H9 (cell line): ENCODE results near the gene DCN. TPM values are rescaled to one million over a fixed set of nuclear protein-coding genes. Genes with fewer than 3 reads are reported as not detected.

Source experiments
- DNase-seq: peaks from one replicate; pipeline ENCODE4 v3.0.0-alpha.2; 2017
- H2AFZ ChIP-seq: one replicate; pipeline ENCODE4 v1.6.1; 2013; ENCODE audit warnings: mild to moderate bottlenecking, low read length, control low read depth, moderate library complexity
- H2AK5ac ChIP-seq: 2 replicates; pipeline ENCODE4 v1.6.1; 2013; ENCODE audit warnings: low read length, control low read depth, mixed read lengths; ENCODE audit not compliant: insufficient read length
- H2BK120ac ChIP-seq: one replicate; pipeline ENCODE4 v1.6.1; 2013; ENCODE audit warnings: low read depth, mild to moderate bottlenecking, low read length, control low read depth, inconsistent platforms; ENCODE audit not compliant: poor library complexity, severe bottlenecking
- H2BK12ac ChIP-seq: 2 replicates; pipeline ENCODE4 v1.6.1; 2013; ENCODE audit warnings: low read length, control low read depth, mixed read lengths, low read depth; ENCODE audit not compliant: insufficient read length
- H2BK15ac ChIP-seq: 2 replicates; pipeline ENCODE4 v1.6.1; 2013; ENCODE audit warnings: low read depth, low read length, control low read depth
- H2BK20ac ChIP-seq: one replicate; pipeline ENCODE4 v1.6.1; 2013; ENCODE audit warnings: low read depth, mild to moderate bottlenecking, low read length, control low read depth, inconsistent platforms; ENCODE audit not compliant: poor library complexity, severe bottlenecking
- H2BK5ac ChIP-seq: 2 replicates; pipeline ENCODE4 v1.6.1; 2013; ENCODE audit warnings: low read length, control low read depth, mixed read lengths; ENCODE audit not compliant: insufficient read length
- H3K14ac ChIP-seq: 2 replicates; pipeline ENCODE4 v1.6.1; 2013; ENCODE audit warnings: low read length, control low read depth; ENCODE audit not compliant: insufficient read depth
- H3K18ac ChIP-seq: 2 replicates; pipeline ENCODE4 v1.6.1; 2013; ENCODE audit warnings: low read depth, mild to moderate bottlenecking, mixed read lengths, low read length, control low read depth; ENCODE audit not compliant: insufficient read length
- H3K23ac ChIP-seq: 2 replicates; pipeline ENCODE4 v1.6.1; 2013; ENCODE audit warnings: low read length, control low read depth, mixed read lengths, low read depth; ENCODE audit not compliant: insufficient read length
- H3K23me2 ChIP-seq: 2 replicates; pipeline ENCODE4 v1.6.1; 2013; ENCODE audit warnings: low read depth, mild to moderate bottlenecking, mixed read lengths, low read length, control low read depth; ENCODE audit not compliant: insufficient read length, poor library complexity, severe bottlenecking
- H3K27ac ChIP-seq: 2 replicates; pipeline ENCODE4 v1.5.1; 2013; ENCODE audit warnings: low read length, control low read depth, mixed read lengths, low read depth; ENCODE audit not compliant: insufficient read length
- H3K27me3 ChIP-seq: 2 replicates; pipeline ENCODE4 v1.6.1; 2013; ENCODE audit warnings: low read length, control low read depth, inconsistent platforms; ENCODE audit not compliant: insufficient read depth
- H3K4ac ChIP-seq: 2 replicates; pipeline ENCODE4 v1.6.1; 2013; ENCODE audit warnings: low read depth, mild to moderate bottlenecking, control low read depth, inconsistent platforms, low read length, moderate library complexity
- H3K4me1 ChIP-seq: 2 replicates; pipeline ENCODE4 v1.6.1; 2013; ENCODE audit warnings: low read length, control low read depth, inconsistent platforms; ENCODE audit not compliant: insufficient read depth
- H3K4me2 ChIP-seq: 2 replicates; pipeline ENCODE4 v1.6.1; 2013; ENCODE audit warnings: low read length, control low read depth, mixed read lengths; ENCODE audit not compliant: insufficient read length, insufficient read depth
- H3K56ac ChIP-seq: 2 replicates; pipeline ENCODE4 v1.6.1; 2013; ENCODE audit warnings: low read depth, mild to moderate bottlenecking, mixed read lengths, low read length, control low read depth; ENCODE audit not compliant: insufficient read length
- H3K79me1 ChIP-seq: 2 replicates; pipeline ENCODE4 v1.6.1; 2013; ENCODE audit warnings: low read depth, mild to moderate bottlenecking, moderate library complexity, low read length, control low read depth, inconsistent platforms; ENCODE audit not compliant: insufficient read depth, poor library complexity, severe bottlenecking
- H3K79me2 ChIP-seq: 2 replicates; pipeline ENCODE4 v1.6.1; 2013; ENCODE audit warnings: low read length, control low read depth, inconsistent platforms; ENCODE audit not compliant: insufficient read depth
- H3K9ac ChIP-seq: 2 replicates; pipeline ENCODE4 v1.6.1; 2013; ENCODE audit warnings: low read length, control low read depth, mixed read lengths; ENCODE audit not compliant: insufficient read length; ENCODE audit errors: extremely low read depth
- H3K9me3 ChIP-seq: one replicate; pipeline ENCODE4 v1.6.1; 2013; ENCODE audit warnings: low read depth, low read length, inconsistent platforms; ENCODE audit not compliant: control insufficient read depth
- H3T11ph ChIP-seq: one replicate; pipeline ENCODE4 v1.6.1; 2013; ENCODE audit warnings: mild to moderate bottlenecking, low read length, control low read depth, inconsistent platforms
- H4K20me1 ChIP-seq: one replicate; pipeline ENCODE4 v1.6.1; 2013; ENCODE audit not compliant: control insufficient read depth, insufficient read length, insufficient read depth
- H4K5ac ChIP-seq: 2 replicates; pipeline ENCODE4 v1.6.1; 2013; ENCODE audit warnings: low read depth, mild to moderate bottlenecking, mixed read lengths, low read length, control low read depth; ENCODE audit not compliant: insufficient read length
- H4K8ac ChIP-seq: replicated peaks from 2 replicates; pipeline ENCODE4 v1.6.1; 2013; ENCODE audit warnings: low read length, control low read depth, mixed read lengths, low read depth; ENCODE audit not compliant: insufficient read length
- H4K91ac ChIP-seq: 2 replicates; pipeline ENCODE4 v1.6.1; 2013; ENCODE audit warnings: low read depth, mild to moderate bottlenecking, moderate library complexity, mixed read lengths, low read length, control low read depth; ENCODE audit not compliant: insufficient read length
- H3K27ac Mint-ChIP-seq, 3 experiments: 2 replicates in 2 of 3; 3 replicates in 1 of 3; pipeline ENCODE4 v1.8.0; 2020 to 2021; ENCODE audit warnings: mixed read lengths in 3 of 3, mild to moderate bottlenecking in 1 of 3, moderate library complexity in 1 of 3
- H3K27me3 Mint-ChIP-seq: 2 replicates; pipeline ENCODE4 v1.8.0; 2021; ENCODE audit warnings: low read depth, mild to moderate bottlenecking, moderate library complexity, mixed read lengths
- H3K36me3 Mint-ChIP-seq, 3 experiments: 2 replicates in 2 of 3; 3 replicates in 1 of 3; pipeline ENCODE4 v1.8.0; 2020 to 2021; ENCODE audit warnings: low read depth in 3 of 3, mixed read lengths in 3 of 3; ENCODE audit not compliant: insufficient read depth in 1 of 3
- H3K4me1 Mint-ChIP-seq, 2 experiments: 2 replicates each; pipeline ENCODE4 v1.8.0; 2020; ENCODE audit warnings: mixed read lengths in 2 of 2
- H3K4me3 Mint-ChIP-seq, 2 experiments: 2 replicates in 1 of 2; 3 replicates in 1 of 2; pipeline ENCODE4 v1.8.0; 2020 to 2021; ENCODE audit warnings: mild to moderate bottlenecking in 2 of 2, mixed read lengths in 2 of 2, moderate library complexity in 1 of 2
- H3K9me3 Mint-ChIP-seq, 2 experiments: 2 replicates in 1 of 2; 3 replicates in 1 of 2; pipeline ENCODE4 v1.8.0; 2020; ENCODE audit warnings: mild to moderate bottlenecking in 2 of 2, mixed read lengths in 2 of 2, moderate library complexity in 1 of 2
- CTCF ChIP-seq: fragments of 200-600 bp; sonication (generic); conservative IDR thresholded peaks from 3 replicates; pipeline ENCODE4 v1.8.0; 2021; ENCODE audit warnings: antibody characterized with exemption, mild to moderate bottlenecking
- WGBS: extraction: QIAGEN DNeasy Blood & Tissue Kit; methylation state at CpG from one replicate; pipeline ENCODE4 v1.1.7; 2013; ENCODE audit warnings: missing lambda C conversion rate, low lambda C conversion rate, mixed read lengths; ENCODE audit not compliant: insufficient read length; ENCODE audit errors: extremely low coverage; 5-methylcytosine and 5-hydroxymethylcytosine counted together
- total RNA-seq: library from RNA; stranded (reverse); gene quantifications from 2 replicates; pipeline ENCODE4 v1.2.1, GENCODE V29; 2021

The DCN gene
- total RNA-seq, 1 experiment from 2014 or later: not detected

GRCh38 chr12:91091916-91092715 is 90.5 kb downstream of the DCN start:
- H2BK20ac ChIP-seq: no peak overlapping the region
- no CpG with 5 or more reads among the region's 6 CpGs for WGBS
- H3K27me3 ChIP-seq: no peaks in the 10 kb centered on the region
- no peak overlapping the region for H3K23ac ChIP-seq
- no peak overlapping the region for H3K27ac ChIP-seq
- no peak overlapping the region for H2BK15ac ChIP-seq
- H3K14ac ChIP-seq: no peak overlapping the region
- Mint-ChIP-seq H3K36me3 (peaks cover 12 to 26% (median 25%) of the 10 kb centered on the region in 3 experiments), H3K4me1 (no peaks in the 10 kb centered on the region), H3K27me3 (peaks cover 4% of the 10 kb centered on the region; the same call in 1 of the 2 replicates), H3K4me3 (no peak overlapping the region), H3K27ac (no peak overlapping the region), H3K9me3 (peaks cover 28 to 31% of the 10 kb centered on the region in 2 experiments)
- H2BK5ac ChIP-seq: no peak overlapping the region
- H3T11ph ChIP-seq: no peak overlapping the region
- no peak overlapping the region for H2AK5ac ChIP-seq
- H3K18ac ChIP-seq: no peak overlapping the region
- no peaks in the 10 kb centered on the region for H3K9me3 ChIP-seq
- H4K20me1 ChIP-seq: no peaks in the 10 kb centered on the region
- no peak overlapping the region for H4K5ac ChIP-seq
- no peak overlapping the region for H4K8ac ChIP-seq
- no peak overlapping the region for H2AFZ ChIP-seq
- H2BK12ac ChIP-seq: no peak overlapping the region
- DNase-seq: no peak
- no peaks in the 10 kb centered on the region for H3K4me1 ChIP-seq
- no peaks in the 10 kb centered on the region for H3K23me2 ChIP-seq
- no peak overlapping the region for H2BK120ac ChIP-seq
- H3K4me2 ChIP-seq: no peak overlapping the region
- H3K9ac ChIP-seq: no peak overlapping the region
- no peak overlapping the region for H3K56ac ChIP-seq
- H3K79me1 ChIP-seq: no peaks in the 10 kb centered on the region
- H3K79me2 ChIP-seq: no peaks in the 10 kb centered on the region
- no peak overlapping the region for H3K4ac ChIP-seq
- no peak overlapping the region for H4K91ac ChIP-seq
- no peak for TF ChIP-seq CTCF

Other genes starting within 250 kb of the DCN start
- not detected in 2 replicates for gene CCER1, start 227.6 kb downstream of the DCN start, total RNA-seq
- not detected in 2 replicates for gene EPYC, start 177.8 kb downstream of the DCN start, total RNA-seq
- gene KERA, start 124.8 kb downstream of the DCN start, total RNA-seq: not detected in 2 replicates
- not detected in 2 replicates for gene LUM, start 71.3 kb downstream of the DCN start, total RNA-seq